Panc1 (cell line): Measurements from ENCODE around the gene FYB2.

Source experiments
- POLR2AphosphoS5 ChIP-seq: IDR thresholded peaks from 2 replicates; pipeline ENCODE4 v1.6.1; 2012; ENCODE audit warnings: mild to moderate bottlenecking, low read depth, low read length, moderate library complexity
- SIN3A ChIP-seq: IDR thresholded peaks from 2 replicates; pipeline ENCODE4 v1.6.1; 2012; ENCODE audit warnings: low read depth, mild to moderate bottlenecking, low read length, moderate library complexity, borderline replicate concordance; ENCODE audit not compliant: insufficient read depth
- TCF7L2 ChIP-seq: IDR thresholded peaks from 2 replicates; pipeline ENCODE4 v1.6.1; 2011; ENCODE audit warnings: mild to moderate bottlenecking, low read depth, low read length, inconsistent platforms
- TF ChIP-seq, protein P1 (sequence below): fragments of 450-650 bp; IDR thresholded peaks from 2 replicates; pipeline ENCODE4 v1.5.1; 2017; ENCODE audit warnings: mild to moderate bottlenecking
- TF ChIP-seq, protein P2 (sequence below), 2 experiments: IDR thresholded peaks; 2 replicates each; pipeline ENCODE4 v1.6.1; 2011 to 2012; ENCODE audit warnings: low read depth in 2 of 2, control low read depth in 1 of 2, low read length in 1 of 2, mild to moderate bottlenecking in 1 of 2, moderate library complexity in 1 of 2; ENCODE audit not compliant: insufficient read depth in 1 of 2

DNA sequence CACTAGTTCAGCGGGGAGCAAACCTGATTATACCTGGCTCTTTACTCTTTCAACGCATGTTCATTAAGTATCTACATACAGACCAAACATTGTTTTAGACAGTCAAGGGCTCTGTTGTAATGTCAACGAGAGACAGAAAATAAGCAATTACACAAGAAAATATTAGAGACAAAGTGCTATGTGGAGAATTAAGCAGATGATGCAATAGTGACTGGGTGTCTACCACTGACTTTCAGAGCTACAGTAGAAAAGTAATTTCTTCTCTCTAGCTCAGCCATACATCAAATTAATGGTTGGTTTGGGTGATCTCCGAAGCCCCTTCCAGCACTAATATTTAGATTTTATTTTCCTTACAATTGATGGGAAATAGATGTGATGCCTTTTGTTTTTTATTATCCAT, 23.3 kb downstream of the FYB2 start:
- TF ChIP-seq POLR2AphosphoS5 (no peak), TCF7L2 (no peak), SIN3A (no peak)
- TF ChIP-seq, protein P1, sequence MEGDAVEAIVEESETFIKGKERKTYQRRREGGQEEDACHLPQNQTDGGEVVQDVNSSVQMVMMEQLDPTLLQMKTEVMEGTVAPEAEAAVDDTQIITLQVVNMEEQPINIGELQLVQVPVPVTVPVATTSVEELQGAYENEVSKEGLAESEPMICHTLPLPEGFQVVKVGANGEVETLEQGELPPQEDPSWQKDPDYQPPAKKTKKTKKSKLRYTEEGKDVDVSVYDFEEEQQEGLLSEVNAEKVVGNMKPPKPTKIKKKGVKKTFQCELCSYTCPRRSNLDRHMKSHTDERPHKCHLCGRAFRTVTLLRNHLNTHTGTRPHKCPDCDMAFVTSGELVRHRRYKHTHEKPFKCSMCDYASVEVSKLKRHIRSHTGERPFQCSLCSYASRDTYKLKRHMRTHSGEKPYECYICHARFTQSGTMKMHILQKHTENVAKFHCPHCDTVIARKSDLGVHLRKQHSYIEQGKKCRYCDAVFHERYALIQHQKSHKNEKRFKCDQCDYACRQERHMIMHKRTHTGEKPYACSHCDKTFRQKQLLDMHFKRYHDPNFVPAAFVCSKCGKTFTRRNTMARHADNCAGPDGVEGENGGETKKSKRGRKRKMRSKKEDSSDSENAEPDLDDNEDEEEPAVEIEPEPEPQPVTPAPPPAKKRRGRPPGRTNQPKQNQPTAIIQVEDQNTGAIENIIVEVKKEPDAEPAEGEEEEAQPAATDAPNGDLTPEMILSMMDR = no peak
- TF ChIP-seq, protein P2, sequence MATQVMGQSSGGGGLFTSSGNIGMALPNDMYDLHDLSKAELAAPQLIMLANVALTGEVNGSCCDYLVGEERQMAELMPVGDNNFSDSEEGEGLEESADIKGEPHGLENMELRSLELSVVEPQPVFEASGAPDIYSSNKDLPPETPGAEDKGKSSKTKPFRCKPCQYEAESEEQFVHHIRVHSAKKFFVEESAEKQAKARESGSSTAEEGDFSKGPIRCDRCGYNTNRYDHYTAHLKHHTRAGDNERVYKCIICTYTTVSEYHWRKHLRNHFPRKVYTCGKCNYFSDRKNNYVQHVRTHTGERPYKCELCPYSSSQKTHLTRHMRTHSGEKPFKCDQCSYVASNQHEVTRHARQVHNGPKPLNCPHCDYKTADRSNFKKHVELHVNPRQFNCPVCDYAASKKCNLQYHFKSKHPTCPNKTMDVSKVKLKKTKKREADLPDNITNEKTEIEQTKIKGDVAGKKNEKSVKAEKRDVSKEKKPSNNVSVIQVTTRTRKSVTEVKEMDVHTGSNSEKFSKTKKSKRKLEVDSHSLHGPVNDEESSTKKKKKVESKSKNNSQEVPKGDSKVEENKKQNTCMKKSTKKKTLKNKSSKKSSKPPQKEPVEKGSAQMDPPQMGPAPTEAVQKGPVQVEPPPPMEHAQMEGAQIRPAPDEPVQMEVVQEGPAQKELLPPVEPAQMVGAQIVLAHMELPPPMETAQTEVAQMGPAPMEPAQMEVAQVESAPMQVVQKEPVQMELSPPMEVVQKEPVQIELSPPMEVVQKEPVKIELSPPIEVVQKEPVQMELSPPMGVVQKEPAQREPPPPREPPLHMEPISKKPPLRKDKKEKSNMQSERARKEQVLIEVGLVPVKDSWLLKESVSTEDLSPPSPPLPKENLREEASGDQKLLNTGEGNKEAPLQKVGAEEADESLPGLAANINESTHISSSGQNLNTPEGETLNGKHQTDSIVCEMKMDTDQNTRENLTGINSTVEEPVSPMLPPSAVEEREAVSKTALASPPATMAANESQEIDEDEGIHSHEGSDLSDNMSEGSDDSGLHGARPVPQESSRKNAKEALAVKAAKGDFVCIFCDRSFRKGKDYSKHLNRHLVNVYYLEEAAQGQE (IDR thresholded peaks at IDR 0.05; ENCODE audit: insufficient read depth in 1 of 2, low read depth in 2 of 2, low read length in 1 of 2) = no peak
